ENCODE results near the gene BUB3.

The BUB3 gene

DNA sequence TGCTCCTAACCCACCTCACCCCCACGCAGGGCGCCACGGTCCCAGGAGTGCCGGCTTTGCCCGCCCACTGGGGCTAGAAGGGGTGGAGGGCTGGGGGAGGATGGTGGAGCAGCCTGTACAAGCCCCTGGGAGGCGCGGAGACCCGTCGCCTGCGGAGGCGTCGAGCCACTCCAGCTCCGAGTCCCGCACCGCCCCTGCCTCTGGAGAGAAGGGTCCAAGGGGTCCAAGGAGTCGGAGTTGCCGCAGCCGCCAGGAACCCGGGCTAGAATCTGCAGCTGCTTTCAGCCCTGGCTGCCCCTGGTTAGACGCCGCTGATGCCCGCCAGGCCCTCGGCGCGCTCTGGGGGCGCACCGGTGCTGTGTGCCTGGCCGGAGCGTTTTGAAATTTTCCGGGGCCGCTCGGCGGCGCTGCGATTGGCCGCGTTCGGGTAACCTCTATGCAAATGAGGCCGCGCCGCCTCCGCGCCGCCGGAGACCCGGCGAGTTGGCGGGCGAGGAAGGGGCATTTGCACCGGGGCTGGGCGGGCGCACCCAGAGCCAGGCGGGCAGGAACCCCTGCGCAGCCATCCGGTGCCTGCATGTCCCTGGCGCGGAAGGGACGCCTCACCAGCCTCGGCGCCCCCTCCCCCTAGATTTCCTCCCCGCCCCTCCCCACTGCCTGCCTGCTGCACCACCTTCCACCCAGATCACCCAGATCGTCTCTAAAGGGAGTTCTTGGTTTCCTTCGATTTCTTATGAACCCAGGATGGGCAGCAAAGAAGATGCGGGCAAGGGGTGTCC lies 6.4 kb upstream of the BUB3 start, which contains the start of gene HMX2:
TSS of gene HMX2 (plus strand) at position 502 of the 779 bp plus-strand sequence. CDS start at position 745, 243 bp downstream.
- CTCF ChIA-PET, result interaction anchor here (4.6 kb wide), 1 partner anchor 15 kb away, joined by 27 read pairs; no protein-coding TSS in a partner anchor
- DNase-seq (ENCODE audit: low read depth, low spot score), result no peak
- TF ChIP-seq CTCF (IDR thresholded peaks at IDR 0.05; ENCODE audit: insufficient read depth, low read length, missing control alignments), result no peak
- H3K4me3 ChIP-seq (ENCODE audit: low read depth, low read length), result no peak within 1 kb of the TSS
- POLR2A ChIA-PET, result no interaction called here

DNA sequence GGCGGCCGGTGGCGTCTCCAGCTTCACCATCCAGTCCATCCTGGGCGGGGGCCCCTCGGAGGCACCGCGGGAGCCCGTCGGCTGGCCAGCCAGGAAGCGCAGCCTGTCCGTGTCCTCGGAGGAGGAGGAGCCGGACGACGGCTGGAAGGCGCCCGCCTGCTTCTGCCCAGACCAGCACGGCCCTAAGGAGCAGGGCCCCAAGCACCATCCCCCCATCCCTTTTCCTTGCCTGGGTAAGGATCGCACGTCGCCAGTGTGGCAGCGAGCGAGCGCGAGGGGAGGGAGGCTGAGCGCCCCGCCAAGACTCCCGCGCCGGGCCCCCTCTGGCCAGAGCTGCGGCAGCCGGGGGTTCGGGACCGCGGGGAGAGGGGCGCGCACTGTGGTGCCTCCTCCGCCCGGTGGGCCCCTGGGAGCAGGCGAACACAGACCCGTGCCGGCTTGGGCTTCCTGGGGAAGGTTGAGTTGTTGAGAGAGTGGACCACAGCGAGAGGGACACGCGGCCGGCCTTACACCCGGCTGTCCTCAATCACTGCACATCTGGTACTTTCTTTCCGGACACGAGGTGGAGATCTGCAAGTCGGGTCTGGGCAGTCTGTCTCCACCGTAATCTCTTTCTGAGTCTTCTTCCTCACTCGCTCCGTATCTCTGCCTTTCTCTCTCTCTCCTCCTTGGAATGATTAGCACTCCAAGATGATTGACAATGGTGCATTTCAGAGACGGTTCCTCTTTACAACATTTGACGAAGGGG lies 5.6 kb upstream of the BUB3 start:
- H3K4me3 ChIP-seq (ENCODE audit: low read depth, low read length), result no peak overlapping the region
- DNase-seq (ENCODE audit: low read depth, low spot score), result no peak
- POLR2A ChIA-PET, result no interaction called here
- no peak for TF ChIP-seq CTCF (IDR thresholded peaks at IDR 0.05; ENCODE audit: insufficient read depth, low read length, missing control alignments)
- CTCF ChIA-PET, result interaction anchor here (2.0 to 4.6 kb wide), 2 partner anchors 9 to 16 kb away, joined by 8 to 27 read pairs; no protein-coding TSS in a partner anchor

GRCh38 chr10:123149162-123149567 lies 5.0 kb upstream of the BUB3 start:
- TF ChIP-seq CTCF (IDR thresholded peaks at IDR 0.05; ENCODE audit: insufficient read depth, low read length, missing control alignments), result no peak
- DNase-seq (ENCODE audit: low read depth, low spot score), result no peak
- ChIA-PET CTCF (interaction anchor here (2.0 to 4.6 kb wide), 2 partner anchors 10 to 16 kb away, joined by 8 to 27 read pairs; no protein-coding TSS in a partner anchor), POLR2A (no interaction called here)
- no peak overlapping the region for H3K4me3 ChIP-seq (ENCODE audit: low read depth, low read length)

DNA sequence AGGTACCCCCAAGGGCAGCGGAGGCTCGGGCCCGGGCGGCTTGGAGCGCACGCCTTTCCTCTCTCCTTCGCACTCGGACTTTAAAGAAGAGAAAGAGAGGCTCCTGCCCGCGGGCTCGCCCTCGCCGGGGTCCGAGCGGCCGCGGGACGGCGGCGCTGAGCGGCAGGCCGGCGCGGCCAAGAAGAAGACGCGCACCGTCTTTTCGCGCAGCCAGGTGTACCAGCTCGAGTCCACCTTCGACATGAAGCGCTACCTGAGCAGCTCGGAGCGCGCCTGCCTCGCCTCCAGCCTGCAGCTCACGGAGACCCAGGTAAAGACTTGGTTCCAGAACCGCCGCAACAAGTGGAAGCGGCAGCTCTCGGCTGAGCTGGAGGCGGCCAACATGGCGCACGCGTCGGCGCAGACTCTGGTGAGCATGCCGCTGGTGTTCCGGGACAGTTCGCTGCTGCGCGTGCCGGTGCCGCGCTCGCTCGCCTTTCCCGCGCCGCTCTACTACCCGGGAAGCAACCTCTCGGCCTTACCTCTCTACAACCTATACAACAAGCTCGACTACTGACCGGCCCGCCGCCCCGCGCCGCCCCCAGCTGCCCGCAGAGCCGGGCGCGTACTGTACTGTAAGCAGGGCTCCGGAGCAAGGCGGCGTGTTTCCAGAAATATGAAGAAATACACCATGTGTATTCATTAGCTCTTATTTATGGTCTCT lies 4.5 kb upstream of the BUB3 start:
- no peak for TF ChIP-seq CTCF (IDR thresholded peaks at IDR 0.05; ENCODE audit: insufficient read depth, low read length, missing control alignments)
- ChIA-PET CTCF (interaction anchor here (0.7 to 4.6 kb wide), 3 partner anchors 11 to 279 kb away, joined by 3 to 27 read pairs (median 8); no protein-coding TSS in a partner anchor), POLR2A (no interaction called here)
- DNase-seq (ENCODE audit: low read depth, low spot score), result no peak
- peak overlapping the region; percentile 45 for H3K4me3 ChIP-seq (ENCODE audit: low read depth, low read length)

- ChIA-PET POLR2A (no interaction called here), CTCF (interaction anchor here (0.7 to 4.6 kb wide), 3 partner anchors 11 to 279 kb away, joined by 3 to 27 read pairs (median 8); no protein-coding TSS in a partner anchor)
- DNase-seq (ENCODE audit: low read depth, low spot score), result no peak
- TF ChIP-seq CTCF (IDR thresholded peaks at IDR 0.05; ENCODE audit: insufficient read depth, low read length, missing control alignments), result no peak
- H3K4me3 ChIP-seq (ENCODE audit: low read depth, low read length), result no peak overlapping the region
Measured at GRCh38 chr10:123150271-123150985, 3.8 kb upstream of the BUB3 start.

Data from AG04449 (cell line).